HG02943 (cell line): ENCODE measurements around the gene CFAP74.

Experiments
- ATAC-seq: cut with Tn5 transposase; IDR thresholded peaks from one replicate; pipeline ENCODE4 v1.9.1; 2021; ENCODE audit warnings: mild to moderate bottlenecking, low read depth, moderate library complexity; ENCODE audit not compliant: unreplicated experiment

CFAP74 gene

DNA sequence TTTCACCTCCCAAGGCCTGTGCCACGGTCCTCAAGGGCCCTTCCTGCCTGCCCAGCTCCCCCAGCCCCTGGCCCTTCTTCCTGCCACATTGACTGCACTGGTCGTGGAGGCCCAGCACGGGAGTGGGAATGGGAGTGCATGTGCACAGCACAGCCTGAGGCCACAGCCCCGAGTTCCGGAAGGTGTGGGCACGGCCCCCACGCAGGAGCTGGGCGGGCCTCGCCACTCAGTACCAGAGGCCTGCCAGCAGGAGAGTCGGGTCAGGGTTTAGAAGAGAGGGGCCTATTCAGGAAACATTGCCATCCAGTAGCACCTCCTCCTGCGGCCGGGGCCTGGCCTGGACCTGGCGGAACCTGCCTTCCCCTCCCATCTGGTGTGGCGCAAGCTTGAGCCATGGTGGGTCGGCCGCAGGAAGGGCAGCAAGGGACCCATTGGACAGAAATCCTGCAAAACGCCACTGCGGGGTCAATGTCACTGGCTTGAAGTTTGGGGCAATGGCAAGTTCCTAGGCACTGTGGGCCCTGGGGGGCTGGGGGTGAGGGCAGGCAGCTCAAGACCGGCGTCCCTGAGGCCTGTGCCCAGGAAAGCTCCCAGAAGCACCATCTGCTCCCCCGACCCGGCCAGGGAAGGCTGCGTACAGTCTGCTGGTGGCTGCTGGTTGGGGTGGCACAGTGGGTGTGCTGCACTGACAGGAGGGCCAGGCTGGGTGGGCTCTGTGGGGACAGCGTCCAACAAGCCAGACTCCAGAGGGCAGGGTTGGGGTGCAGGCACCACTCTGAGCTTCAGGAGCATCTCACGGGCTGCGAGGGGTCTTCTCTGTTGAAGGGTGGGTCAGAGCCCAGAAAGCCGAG, 82.8 kb downstream of the CFAP74 start:
- no peak for ATAC-seq

DNA sequence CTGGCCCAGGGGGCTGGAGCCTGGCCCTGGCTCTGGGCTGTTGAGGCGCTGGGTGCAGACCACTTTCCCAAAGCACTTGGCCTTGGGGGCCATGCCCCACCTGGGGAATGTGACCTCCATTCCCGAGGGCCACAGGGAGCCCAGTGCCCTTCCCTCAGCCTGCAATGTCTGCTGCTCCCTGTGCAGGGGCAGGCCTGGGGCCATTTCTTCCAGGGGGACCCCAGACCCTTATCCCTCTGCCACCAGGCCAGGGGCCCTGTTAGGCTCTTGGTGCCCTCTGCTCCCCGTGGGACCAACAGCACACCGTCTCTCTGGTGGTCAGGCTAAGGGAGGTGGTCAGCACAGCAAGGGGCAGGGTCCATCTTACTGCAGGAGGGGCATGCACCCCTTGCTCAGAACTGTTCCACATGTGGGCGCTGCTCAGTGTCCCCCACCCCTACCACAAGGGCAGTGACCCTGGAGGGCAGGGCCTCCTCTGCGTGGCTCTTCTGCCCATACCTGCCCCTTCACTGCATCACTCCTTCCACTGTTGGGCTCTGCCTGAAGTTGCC, 83.5 kb downstream of the CFAP74 start:
- ATAC-seq = no peak

DNA sequence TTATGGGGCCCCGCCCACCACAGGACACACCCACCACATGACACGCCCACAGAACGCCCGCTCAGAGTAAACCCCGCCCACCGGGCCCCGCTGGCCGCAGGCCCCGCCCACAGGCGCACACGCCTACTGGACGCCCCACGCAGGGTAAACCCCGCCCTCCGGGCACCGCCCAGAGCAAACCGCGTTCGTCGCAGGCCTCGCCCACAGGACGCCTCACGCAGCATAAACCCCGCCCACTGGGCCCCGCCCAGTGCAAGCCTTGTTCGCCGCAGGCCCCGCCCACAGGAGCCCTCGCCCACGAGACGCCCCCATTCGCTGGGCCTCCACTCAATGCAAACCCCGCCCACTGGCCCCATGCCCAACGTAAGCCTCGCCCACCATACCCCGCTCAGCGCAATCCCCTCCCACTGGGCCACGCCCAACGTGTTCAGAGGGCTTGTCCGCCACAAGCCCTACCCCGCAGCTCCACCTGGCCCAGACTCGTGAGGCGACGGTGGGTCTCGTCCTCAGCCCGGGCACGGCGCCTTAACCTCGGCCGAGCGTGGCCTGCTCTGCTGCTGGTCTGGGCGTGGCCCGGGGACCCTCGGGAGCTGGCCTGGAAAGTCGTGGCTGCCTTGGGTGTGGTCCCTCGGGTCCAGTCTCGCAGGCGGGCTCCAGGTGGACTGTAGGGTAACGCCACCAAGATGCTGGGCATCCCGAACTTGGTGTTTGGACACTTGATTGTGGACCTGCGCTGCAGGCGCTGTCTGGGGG, 84.1 kb downstream of the CFAP74 start:
- peak; percentile 73 for ATAC-seq

DNA sequence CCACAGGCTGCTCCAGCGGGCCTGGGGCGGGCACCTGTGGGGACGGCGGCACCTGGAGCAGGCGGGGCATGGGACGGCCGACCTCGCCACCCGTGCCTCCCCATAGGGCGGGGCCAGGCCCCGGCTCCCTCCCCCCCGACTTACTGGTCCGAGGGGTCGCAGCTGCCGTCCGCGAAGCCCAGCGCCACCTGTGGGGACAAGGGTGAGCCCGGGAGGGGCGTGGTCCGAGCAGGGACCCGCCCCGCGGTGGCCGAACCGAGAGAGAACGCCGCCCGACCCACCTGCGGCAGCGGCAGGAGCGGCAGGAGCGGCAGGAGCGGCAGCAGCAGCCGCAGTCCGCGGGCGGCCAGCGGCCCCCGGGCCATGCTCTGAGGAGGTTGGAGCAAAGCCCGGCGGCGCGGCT, 84.7 kb downstream of the CFAP74 start, which contains the start of gene TMEM52:
TSS of gene TMEM52 (minus strand) at position 379 of the 403 bp plus-strand sequence. CDS start at position 365, 14 bp downstream.
- peak; percentile 9 for ATAC-seq

DNA sequence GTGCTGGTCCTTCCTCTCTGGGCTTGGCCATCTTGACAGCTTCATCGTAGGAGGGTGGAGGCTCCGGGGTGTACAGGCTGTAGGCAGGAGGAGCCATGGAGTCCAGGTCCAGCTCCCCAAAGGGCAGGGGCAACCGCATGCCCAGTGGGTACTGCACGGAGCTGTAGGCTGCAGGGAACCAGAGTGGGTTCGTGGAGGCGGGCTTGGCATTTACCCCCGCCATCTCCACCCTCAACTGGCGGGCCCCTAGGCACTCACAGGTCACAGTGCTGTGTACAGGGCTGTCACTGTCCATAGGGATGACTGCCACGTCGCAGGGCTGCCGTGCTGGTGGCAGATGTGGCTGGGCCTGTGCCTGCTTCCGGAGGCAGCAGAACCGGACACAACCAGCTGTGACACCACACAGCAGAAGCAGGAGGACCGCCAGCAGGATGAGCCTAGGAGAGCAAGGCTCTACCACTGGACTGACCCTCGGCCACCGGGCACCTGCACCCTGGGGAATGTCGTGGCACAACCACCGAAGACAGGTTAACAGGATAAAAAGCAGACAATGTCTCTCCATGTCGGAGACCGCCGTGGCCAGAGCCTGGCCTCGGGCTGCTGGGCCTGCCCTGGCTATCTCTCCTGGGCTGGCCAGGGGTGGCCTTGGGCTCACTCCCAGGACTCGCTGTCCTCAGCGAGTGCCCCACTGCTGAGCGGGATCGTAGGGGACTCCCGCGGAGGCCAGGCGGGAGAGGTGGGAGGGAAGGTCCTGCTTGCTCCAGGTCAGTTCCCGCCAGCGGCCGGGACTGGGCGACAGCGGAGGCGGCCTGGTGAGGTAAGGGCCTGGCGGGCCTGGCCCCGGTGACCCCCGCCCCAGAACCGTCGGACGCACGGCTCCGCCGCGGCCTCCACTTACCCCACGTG, 85.3 kb downstream of the CFAP74 start:
- no peak for ATAC-seq

DNA sequence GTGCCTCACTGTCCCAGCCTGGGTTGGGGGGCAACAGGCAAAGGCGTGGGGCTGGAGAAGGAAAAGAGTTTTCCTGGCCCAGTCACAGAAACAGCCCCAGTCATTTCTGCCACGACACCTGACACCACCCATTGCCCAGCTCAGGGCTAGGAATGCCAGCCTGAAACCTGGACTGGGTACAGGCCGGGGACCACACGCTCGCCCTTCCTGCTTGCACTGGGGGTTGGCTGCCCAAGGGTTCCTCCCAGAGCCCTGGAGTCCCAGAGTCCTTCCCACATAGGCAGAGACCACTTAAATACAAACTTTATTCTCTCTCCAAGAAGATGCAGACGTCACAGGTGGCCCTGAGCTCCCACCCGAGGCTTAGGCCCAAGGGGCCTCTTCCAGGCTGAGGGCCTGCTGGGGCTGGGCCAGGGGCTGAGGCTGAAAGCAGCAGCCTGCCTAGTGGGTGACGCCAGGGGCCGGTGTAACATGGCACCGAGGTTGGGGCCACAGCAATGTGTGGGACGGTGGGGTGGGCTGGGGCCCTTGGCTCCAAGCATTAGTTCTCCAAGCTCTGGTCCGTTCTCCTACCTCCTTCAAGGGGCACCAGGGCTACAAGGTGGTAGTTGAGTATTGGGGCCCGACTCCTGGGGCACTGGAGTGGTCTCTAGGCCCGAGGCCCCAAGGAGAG, 86.1 kb downstream of the CFAP74 start:
- no peak for ATAC-seq

DNA sequence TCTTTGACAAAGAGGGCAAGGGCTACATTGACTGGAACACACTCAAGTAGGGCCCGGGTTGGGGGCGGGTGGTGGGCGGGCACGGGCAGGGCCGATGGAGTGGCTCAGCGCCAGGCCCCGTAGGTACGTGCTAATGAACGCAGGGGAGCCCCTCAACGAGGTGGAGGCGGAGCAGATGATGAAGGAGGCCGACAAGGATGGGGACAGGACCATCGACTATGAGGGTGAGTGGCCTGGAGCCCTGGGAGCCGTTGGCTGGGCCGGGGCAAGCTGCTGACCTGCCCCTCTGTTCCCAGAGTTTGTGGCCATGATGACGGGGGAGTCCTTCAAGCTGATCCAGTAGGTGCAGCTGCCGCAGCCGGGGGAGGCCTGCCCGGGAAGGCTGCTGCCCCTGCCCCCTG, 86.7 kb downstream of the CFAP74 start:
- no peak for ATAC-seq

DNA sequence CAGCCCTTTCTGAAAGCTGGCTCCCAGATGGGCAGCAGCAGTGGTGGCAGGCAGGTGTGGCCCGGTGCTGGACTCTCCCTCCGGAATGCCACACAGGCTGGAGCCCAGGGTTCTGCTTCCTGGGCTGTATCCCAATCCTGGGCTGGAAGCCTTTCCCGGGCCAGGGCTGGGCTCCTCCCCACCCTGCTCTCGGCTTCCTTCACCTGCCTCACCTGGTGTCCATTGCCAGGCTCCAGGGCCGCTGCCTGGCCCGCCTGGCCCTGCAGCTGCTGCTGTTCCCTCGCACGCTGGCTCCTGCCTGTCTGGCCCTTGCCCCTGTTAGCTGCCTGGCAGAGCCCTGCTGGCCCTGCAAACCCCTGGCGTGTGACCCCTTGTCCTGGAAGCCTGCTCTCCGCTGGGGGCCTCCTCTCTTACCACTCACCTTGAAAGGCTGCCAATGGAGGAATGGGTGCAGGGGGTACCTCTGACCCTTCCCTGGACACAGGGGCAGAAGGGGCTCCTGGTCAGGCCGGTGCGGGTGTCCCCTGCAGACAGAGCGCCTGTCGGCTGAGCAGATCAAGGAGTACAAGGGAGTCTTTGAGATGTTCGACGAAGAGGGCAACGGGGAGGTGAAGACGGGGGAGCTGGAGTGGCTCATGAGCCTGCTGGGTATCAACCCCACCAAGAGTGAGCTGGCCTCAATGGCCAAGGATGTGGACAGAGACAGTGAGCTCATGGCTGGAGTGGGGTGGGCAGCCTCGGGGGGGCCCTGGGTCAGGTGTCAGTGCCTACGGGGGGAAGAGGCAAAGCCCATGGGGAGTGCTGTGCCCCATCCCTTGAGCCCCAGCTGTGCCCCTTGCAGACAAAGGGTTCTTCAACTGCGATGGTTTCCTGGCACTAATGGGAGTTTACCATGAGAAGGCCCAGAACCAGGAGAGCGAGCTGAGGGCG, 87.4 kb downstream of the CFAP74 start:
- no peak for ATAC-seq

DNA sequence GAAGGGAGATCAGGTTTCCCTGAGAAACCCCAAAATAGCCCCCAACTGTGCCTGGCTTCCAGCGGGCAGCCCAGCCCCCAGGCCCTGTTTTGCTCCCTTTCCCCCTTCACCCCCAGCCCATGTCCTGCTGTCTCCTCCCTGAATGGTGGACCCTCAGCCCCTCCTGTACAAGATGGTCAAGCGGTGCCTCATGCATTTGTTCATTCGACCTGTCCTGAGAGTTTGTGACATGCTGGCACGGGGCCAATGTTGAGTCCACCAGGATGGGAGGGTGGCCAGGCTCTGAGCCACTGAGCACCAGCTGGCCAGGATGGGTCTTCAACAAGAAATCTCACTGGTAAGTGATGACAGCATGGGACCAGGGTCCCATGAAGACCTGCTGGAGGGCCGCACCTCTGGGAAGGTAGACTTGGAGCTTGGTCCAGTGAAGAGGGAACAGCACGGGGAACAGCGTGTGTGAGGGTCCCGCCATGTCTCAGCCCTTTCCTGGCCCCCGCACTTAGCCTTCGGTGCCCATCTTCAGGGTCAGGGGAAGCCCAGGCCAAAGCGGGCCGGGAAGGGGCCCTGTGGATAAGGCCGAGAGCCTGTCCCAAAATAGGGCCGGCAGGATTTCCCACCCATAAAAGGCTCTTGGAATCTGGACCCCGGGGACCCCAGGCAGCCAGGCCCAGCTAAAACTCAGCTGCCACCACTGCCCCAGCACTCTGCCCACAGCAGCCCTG, 88.5 kb downstream of the CFAP74 start, which contains the start of gene CALML6:
TSS of gene CALML6 (plus strand) at position 290 of the 722 bp plus-strand sequence. CDS start at position 311, 21 bp downstream.
- ATAC-seq = no peak

DNA sequence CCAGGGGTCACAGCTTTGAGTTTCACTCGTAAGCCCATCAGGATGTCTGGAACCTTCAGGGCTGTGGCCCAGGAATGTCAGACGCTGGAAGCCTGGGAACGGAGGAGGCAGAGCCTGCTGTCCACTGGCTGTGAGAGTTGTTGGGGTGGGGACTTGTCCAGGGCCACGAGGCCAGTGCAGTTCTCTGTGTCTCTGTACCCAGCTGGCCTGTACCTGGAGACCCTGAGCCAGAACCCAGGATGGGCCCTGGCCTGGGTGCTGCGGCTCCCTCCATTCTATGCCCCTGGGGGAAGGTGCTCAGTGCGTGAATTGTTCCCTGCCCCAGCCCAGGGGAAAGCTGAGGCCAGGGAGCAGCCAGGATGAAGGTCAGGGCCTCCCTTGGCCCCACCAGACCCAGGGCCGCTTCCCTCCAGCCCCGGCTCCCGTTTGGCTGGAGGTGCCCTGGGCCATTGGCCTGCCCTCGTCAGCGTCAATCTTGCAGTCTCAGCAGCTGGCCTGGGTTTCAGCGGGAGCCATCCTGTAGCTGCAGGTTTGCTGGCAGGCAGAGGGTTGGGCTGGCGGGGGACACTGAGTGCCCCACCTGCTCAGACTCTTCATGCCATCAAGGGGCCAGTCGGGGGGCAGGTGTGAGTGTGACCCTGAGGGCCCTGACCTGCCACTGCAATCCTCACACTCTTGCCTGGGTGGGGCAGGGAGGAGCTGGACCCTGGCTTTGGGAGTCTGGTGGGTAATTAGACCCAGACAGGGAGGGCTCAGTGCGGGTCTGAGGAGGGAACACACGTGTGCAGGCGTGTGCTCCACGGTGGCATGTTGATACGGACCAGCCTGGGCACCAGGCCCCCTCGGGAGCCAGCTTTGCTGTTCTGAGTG, 89.2 kb downstream of the CFAP74 start:
- no peak for ATAC-seq

DNA sequence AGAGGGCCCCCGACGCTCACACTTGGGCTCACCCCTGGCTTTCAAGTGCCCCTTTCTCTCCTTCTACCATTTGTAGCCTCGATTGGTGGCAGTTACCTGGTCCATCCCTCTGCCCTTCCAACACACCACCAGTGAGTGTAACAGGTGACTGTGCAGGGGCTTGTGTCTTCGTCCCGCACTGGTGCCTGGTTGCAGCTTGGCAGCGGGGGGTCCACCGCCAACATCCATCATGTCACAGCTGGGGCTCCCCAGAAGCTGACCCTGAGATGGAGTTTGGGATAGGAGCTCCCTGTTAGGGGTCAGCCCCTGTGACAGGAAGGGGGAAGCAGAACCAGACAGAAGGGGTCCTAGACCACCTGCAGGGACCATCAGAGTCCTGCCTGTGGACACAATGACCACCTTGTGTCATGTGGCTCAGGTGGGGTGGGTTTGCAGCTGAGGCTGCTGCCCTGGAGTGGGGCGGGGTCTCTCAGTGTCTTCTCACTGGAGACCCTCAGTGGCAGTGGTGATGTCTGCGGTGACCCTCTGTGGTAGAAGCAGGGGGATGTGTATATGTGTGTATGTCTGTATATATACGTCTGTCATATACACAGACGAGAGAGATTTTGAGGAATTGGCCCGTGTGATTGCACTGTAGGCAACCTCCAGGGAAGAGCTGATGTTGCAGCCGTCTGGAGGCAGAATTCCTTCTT, 92.1 kb downstream of the CFAP74 start:
- ATAC-seq = no peak

DNA sequence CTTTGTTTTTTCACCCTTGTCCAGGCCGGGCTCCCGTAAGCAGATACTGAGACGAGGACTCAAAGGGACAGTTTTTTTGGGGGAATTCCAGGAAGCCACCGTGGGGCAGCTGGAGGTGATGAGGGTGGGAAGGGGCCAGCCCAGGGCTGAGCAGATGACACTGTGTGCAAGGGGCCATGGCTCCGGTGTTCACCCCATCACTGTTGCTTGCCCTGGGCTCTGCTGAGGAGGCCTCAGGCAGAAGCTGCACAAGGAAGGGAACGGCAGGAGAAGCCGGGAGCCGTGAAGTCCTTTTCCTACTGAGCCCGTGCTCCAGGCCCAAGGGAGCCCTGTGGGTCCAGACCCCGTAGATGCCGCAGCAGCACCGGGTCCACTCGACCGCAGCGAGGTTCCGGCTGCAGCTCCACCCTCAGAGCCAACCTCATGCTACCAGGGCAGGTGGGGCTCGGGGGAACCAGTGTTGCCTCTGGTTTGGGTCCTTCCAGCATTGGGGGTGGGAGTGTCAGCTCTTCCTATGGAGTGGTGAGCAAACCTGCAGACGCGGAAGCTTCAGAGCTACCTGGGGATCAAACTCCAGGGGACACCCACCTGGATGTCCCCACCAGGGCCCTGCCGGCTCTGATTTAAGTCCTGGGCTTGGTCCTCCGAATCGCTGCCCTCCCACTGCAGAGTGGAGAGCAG, 92.8 kb downstream of the CFAP74 start:
- ATAC-seq = no peak

DNA sequence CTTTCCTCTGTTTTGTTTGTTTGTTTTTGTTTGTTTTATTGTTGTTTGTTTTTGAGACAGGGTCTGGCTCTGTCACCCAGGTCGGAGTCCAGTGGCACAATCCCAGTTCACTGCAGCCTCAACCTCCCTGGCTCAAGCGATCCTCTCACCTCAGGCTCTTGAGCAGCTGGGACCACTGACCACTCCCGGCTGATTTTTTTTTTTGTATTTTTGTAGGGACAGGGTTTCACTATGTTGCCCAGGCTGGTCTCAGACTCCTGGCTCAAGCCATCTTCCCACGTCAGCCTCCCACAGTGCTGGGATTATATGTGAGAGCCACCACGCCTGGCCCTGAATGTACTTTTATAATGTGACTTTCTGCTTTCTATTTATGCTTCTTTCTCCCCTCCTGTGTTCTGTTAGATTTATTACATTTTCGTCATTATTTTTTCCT, 93.5 kb downstream of the CFAP74 start:
- ATAC-seq = no peak

DNA sequence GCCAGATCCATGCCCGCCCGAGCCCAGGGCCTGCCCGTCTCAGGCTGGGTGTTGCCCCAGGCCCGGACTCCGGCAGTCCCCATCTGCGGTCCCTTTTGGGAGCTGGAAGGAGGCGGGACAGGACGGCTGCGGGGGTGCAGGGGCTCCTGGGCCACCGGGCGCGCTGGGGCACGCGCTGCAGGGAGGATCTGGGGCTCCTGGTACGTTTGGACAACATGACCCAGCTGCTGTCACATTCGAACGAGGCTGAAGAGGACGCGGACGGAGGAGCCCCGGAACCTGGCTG, 95.1 kb downstream of the CFAP74 start:
- no peak for ATAC-seq

DNA sequence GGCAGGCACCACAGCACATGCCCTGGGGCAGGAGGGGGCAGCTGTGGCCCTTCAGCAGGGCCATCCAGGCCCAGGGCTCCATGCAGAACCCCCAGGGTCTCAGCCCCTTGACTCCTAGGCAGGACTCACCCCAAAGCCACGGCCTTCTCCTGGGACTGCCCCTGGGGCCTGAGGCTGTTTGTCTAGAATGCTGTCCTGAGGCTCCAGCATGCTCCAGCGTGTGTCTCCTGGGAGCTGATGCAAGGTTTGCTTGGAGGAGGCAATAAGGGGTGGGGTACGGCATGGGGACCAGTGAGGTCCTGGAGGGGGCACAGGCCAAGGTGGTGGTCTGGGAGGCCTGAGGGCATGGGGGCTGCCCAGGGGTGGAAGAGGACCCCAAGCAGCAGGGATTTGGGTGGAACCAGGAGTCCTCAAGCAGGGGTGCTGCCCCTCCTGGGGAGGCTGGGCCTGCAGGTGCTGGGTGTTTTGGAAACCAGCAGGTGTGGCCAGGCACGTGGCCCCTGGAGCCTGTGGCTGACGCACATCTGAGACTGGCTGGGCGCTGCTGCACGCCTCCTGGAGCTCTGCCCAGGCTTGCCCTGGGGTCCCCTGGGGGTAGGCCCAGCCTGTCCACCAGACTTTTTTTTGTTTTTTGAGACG, 96.4 kb downstream of the CFAP74 start:
- ATAC-seq = no peak
